ENCODE results near the gene ZNF628.

The ZNF628 gene

DNA sequence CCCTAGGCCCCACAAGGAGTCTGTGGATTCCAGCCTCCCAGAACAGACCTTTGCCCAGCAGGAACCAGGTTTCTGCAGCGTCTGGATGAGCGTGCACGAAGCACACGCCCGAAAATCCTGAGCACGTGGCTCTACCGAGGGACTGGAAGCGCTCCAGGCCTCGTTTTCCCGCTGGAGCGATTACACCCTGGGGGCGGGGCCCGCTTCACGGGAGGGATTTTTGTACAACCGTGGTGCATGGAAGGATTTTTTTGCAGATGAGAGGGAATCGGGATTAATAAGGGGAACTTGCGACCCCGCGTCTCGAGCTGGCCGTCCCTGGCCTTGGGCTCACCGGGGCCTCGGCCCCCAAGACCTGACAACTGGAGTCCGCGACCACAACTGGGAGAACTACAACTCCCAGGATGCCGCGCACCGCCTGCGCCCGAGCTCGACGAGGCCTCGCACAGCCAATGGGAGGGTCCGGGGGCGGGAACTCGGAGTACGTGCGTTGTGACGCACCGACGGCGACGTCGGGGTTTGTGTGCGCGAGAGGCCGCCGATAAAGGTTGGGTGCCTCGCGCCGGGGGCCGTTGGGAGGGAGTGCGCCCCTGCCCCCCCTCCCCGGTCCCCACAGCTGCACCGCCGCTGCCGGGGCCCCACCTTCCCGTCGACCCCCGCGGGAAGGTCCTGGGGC lies at the start of gene ZNF628:
TSS of gene ZNF628 (plus strand) at position 518 of the 676 bp plus-strand sequence. CDS start 3,294 bp downstream, outside the sequence.
- TF ChIP-seq ZFX (IDR thresholded peaks at IDR 0.05; ENCODE audit: borderline replicate concordance) (no peak), CTCF (IDR thresholded peaks at IDR 0.05) (no peak)
- peak within 1 kb of the TSS; percentile 87 for H3K27ac ChIP-seq

- TF ChIP-seq CTCF (IDR thresholded peaks at IDR 0.05) (no peak), ZFX (IDR thresholded peaks at IDR 0.05; ENCODE audit: borderline replicate concordance) (no peak)
- H3K27ac ChIP-seq: no peak overlapping the region
Measured at GRCh38 chr19:55431183-55431582, 45.2 kb upstream of the ZNF628 start.

DNA sequence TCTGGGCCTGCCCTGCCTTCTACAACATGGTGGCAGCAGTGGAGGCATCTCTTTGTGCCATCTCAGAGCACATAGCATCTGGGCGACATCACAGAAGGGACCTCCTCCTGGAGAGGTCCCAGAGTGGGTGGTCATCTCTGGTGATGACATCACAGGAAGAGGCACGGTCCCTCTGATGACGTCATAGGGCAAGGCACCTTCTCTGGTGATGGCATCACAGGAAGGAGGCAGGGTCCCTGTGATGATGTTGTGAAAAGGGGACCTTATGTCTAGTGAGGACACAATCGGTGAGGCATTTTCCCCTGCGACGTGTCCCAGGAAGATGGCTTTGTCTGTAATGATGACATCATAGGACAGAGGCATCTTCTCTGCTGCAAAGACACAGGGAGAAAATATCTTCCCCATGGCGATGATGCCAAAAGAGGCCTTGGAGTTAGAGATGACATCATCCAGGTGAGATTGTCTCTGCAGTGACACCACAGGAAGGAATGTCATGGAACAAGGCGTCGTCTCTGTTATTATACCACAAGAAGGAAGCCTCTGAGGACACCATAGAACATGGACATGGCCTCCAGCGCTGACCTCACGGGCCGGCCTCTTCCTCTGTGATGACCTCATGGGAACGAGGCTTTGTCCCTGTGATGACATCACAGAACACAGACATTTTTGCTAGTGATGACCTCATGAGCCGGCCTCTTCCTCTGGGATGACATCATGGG lies 44.0 kb upstream of the ZNF628 start:
- no peak for TF ChIP-seq CTCF (IDR thresholded peaks at IDR 0.05)
- TF ChIP-seq ZFX (IDR thresholded peaks at IDR 0.05; ENCODE audit: borderline replicate concordance): no peak
- H3K27ac ChIP-seq: no peak overlapping the region

GRCh38 chr19:55433292-55433691 lies 43.1 kb upstream of the ZNF628 start:
- no peak overlapping the region for H3K27ac ChIP-seq
- TF ChIP-seq CTCF (IDR thresholded peaks at IDR 0.05) (no peak), ZFX (IDR thresholded peaks at IDR 0.05; ENCODE audit: borderline replicate concordance) (no peak)

- no peak for TF ChIP-seq ZFX (IDR thresholded peaks at IDR 0.05; ENCODE audit: borderline replicate concordance)
- TF ChIP-seq CTCF (IDR thresholded peaks at IDR 0.05): no peak
- H3K27ac ChIP-seq: no peak overlapping the region
Measured at GRCh38 chr19:55434356-55434919, 42.0 kb upstream of the ZNF628 start.

DNA sequence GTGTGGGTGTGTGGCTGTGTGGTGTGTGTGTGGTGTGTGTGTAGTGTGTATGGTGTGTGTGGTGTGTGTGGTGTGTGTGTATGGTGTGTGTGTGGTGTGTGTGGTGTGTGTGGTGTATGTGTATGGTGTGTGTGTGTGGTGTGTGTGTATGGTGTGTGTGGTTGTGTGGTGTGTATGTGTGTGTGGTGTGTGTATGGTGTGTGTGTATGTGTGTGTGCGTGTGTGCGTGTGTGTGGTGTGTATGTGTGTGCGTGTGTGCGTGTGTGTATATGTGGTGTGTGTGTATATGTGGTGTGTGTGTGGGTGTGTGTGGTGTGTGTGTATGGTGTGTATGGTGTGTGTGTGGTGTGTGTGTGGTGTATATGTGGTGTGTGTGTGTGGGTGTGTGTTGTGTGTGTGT lies 41.4 kb upstream of the ZNF628 start:
- H3K27ac ChIP-seq: no peak overlapping the region
- no peak for TF ChIP-seq ZFX (IDR thresholded peaks at IDR 0.05; ENCODE audit: borderline replicate concordance)
- no peak for TF ChIP-seq CTCF (IDR thresholded peaks at IDR 0.05)

DNA sequence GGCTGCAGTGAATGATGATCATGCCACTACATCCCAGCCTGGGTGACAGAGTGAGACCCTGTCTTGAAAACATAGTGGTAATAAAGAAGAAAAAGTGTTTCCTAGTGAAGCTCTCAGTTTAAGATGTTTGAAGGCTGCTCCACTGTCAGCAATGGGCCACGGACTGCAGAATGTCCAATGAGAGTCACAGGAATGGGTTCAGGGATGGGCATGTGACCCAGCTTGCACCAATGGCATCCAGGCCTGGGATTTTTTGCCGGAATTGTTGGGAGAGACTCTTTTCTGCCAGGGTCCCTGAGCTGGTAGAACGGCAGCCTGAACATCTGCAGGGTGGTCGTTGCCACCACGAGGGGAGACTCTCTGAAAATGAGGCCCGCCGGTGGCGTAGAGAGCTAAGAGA lies 39.6 kb upstream of the ZNF628 start:
- TF ChIP-seq ZFX (IDR thresholded peaks at IDR 0.05; ENCODE audit: borderline replicate concordance): no peak
- TF ChIP-seq CTCF (IDR thresholded peaks at IDR 0.05): no peak
- H3K27ac ChIP-seq: no peak overlapping the region

All from 22Rv1 (cell line).